ENCODE data around the gene KCNK1.

Gene KCNK1

DNA sequence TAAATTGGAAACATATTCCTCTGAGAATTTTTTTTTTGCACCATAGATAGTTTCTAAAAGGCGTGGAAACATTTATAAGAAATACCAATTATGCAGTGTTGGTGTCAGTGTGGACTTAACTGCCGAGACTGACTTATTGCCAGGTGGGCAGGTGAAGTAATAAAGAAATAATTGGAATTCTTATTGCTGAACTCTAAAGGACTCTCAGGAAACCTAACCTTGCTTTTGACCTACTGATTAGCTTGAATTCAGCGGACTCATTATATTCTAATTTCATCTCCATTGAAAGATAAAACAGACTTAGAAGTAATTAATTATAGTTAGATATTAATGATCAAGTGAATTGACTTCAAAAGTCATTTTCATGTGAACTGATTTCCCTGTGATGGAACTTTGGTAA, 26.3 kb downstream of the KCNK1 start:
- DNase-seq, result no peak

GRCh38 chr1:233641029-233641428, 27.1 kb downstream of the KCNK1 start:
- DNase-seq, result no peak

DNA sequence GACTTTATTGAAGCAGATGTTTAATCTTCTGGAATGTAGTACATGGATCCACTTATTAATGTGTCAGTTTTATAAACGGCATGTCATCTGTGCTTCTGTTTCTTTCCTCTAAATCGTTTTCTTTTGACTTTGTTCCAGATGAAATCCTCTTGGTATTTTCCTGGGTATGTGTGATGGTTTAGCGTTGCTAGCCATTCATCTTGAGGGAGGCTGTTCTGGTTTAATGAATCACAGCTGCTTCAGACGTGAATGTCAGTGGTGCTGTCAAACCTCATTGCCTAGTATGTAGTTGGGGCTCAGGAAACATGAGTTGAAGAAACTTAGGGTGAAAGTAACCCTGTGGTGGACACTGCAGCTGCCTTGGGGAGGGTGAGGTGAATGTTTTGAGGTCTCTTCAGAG, 33.2 kb downstream of the KCNK1 start:
- DNase-seq, result no peak

GRCh38 chr1:233647636-233648035, 33.7 kb downstream of the KCNK1 start:
- no peak for DNase-seq

DNA sequence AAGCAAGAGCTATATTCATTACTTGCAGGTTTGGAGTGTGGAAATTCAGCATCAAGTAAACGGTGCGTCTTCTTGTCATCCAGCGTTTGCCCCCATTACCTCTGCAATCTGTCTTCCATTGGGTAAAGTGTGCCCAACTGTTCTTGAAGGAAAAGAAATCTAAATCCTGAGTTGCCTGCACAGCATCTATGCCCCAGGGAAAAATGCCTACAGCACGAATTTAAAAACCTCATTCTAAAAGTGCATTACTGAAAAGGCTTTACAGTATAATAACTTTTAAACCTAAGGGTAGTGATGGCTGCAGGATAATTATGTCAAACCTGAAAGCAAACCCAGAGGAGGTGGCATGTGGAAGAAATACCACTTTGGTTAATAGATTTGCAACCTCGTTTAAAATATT, 37.2 kb downstream of the KCNK1 start:
- no peak for DNase-seq

GRCh38 chr1:233651563-233652233, 37.8 kb downstream of the KCNK1 start:
- DNase-seq, result no peak

- DNase-seq, result no peak
Measured at GRCh38 chr1:233652526-233652925, 38.6 kb downstream of the KCNK1 start.

GRCh38 chr1:233654658-233655280, 40.9 kb downstream of the KCNK1 start:
- no peak for DNase-seq

DNA sequence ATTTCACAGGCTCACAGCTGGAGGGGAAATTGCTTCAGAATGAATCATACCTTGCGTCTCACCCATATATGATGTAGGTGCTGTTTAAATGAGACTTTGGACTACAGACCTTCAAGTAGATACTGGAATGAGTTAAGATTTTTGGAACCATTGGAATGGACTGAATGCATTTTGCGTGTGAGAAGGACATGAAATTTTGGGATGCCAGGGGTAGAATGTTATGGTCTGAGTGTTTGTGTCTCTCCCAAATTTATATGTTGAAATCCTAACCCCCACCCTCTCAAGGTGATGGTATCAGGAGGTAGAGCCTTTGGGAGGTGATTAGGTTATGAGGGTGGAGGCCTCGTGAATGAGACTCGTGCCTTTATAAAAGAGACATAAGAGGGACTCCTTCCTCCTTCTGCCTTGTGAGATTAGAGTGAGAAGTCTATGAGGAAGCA, 41.4 kb downstream of the KCNK1 start:
- no peak for DNase-seq

DNA sequence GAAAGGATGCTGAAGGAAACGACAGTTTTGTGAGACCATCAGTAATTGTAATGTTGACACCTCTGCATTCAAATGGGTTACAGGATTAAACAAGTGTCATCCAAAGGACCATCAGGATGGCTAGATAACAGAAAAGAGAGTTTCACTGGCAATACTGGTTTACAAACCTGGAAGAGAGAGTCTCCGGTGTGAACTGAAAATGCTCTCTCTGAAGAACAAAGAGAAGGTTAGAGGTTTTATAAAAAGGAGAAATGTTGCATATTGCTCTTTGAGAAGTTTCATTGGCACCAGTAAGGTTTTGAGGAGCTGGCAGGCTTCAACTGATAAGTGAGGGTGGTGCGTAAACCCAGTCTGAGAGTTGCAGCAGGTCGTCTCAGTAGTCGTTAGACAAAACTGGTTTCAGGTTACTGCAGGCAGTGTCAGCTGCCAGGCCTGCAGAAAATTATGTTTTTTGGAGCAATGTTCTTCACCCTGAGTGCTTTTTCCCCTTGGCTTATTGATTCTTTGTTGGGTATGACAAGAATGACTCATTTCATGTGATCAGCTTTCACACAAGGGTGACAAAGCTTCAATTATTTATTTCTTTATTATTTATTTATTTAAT, 42.2 kb downstream of the KCNK1 start:
- no peak for DNase-seq

GRCh38 chr1:233656687-233657086, 42.8 kb downstream of the KCNK1 start:
- no peak for DNase-seq

GRCh38 chr1:233657466-233657865, 43.6 kb downstream of the KCNK1 start:
- DNase-seq, result no peak

- DNase-seq, result no peak
Measured at GRCh38 chr1:233659495-233659894, 45.6 kb downstream of the KCNK1 start.

- no peak for DNase-seq
Measured at GRCh38 chr1:233661376-233662159, 47.7 kb downstream of the KCNK1 start.

DNA sequence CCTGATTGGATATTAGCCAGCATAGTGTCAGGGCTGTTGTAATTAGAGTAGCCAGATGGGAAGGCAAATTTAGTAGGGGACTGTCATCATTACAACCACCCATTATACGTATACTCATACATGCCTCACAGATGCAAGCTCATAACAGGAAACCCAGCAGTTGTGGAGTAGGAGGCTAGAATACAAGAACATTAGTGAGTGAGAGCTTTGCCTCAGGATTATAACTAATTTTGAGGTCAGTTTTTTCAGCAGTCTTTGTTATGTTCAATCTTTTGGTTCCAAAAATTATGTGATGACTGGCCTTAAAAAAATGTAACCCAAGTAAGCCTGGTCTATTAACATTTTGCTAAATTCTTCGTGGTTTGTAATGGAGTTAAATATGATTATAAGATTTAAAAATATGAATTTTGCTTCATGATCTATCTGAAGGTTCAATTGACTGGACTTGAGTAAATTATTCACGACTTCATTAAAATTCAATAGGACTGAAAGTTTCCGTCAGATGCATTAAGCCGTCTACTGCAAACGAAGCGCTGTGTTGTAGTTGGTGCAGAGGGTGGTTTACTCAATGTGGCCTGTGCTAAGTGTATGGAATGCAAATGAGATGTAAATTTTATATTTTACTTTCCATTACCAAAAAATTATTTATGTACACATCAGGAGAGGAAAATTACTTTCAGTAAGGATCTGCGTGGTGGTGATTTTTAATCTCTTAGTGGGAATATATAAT, 48.8 kb downstream of the KCNK1 start:
- no peak for DNase-seq

DNA sequence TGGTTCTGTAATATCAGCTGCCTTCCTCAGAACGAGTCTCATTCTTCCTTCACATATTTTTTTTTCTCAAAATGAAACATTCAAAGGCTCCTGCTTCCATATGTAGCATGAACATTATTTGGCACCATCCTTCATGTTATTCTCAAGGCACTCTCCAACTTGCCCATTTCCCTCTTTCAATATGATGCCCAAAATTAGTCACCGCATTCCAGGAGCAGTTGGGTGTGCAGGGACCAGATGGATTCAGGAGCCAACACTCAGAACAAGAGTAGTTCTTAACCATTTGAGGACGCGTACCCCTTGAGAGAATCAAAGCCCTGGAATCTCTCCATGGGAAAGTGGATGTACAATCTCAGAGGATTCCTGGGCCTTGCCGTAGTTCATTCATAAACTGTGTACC, 50.3 kb downstream of the KCNK1 start:
- no peak for DNase-seq

- no peak for DNase-seq
Measured at GRCh38 chr1:233664804-233665574, 51.1 kb downstream of the KCNK1 start.

- DNase-seq, result no peak
Measured at GRCh38 chr1:233665575-233666270, 51.8 kb downstream of the KCNK1 start.

DNA sequence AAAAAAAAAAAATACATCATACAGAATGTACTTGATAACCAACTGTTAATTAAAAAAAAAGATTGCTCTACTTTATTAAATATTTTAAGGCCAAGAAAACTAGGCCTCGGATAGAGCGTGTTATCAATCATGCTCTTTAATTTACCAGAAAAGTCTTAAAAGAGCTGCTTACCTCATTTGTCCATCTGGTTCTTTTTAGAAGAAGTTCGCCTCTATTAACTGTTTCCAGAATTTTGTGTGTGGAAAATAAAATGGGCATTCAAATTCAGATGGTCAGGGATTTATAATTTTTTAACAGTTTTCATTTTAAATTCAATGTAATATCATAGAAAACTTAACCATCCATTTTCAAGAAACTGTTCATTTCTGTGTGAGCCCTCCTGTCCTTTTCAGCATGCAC, 53.8 kb downstream of the KCNK1 start:
- DNase-seq, result no peak

GRCh38 chr1:233668146-233668724, 54.3 kb downstream of the KCNK1 start:
- DNase-seq, result no peak

DNA sequence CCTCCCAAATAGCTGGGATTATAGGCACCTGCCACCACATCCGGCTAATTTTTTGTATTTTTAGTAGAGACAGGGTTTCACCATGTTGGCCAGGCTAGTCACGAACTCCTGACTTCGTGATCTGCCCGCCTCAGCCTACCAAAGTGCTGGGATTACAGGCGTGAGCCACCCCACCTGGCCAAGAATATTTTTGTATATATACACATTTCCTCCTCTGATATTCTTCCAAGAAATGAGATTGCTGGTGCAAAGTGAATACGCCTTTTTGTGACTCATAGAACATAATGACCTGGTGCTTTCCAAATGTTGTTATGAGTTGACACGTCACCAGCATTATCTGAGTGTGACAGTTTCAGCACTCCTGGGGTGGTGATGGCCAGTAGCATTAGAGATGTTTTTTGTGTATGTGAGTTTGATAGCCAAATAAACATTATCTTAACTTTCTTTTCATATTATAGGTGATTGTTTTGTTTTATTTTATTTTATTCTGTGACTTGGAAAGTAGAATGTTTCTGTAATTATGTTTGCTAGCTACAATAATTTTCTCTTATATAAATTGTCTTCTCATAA, 54.9 kb downstream of the KCNK1 start:
- DNase-seq, result peak; percentile 1 to 3

Data from activated CD4-positive, alpha-beta T cell treated with anti-CD3 and anti-CD28 coated beads, Interleukin-2, amount 50 U/mL, for 48 hours (primary cell).